ENCODE measurements around the gene DPYD. TPM values are rescaled to one million over a fixed set of nuclear protein-coding genes. Genes with fewer than 3 reads are reported as not detected.

The DPYD gene
- total RNA-seq, 1 experiment from 2014 or later, result 12.8 TPM

GRCh38 chr1:97174039-97174704 lies 746.7 kb downstream of the DPYD start:
- BruUV-seq (replicated peaks), result no TSS peak
- Histone ChIP-seq H4K20me1 (ENCODE audit: low read length) (no peaks in the 10 kb centered on the region), H3K79me2 (ENCODE audit: low read length) (no peaks in the 10 kb centered on the region), H3K36me3 (ENCODE audit: low read depth, low read length) (no peaks in the 10 kb centered on the region), H3K9ac (ENCODE audit: low read length) (no peak overlapping the region), H3F3A (ENCODE audit: low read length, unreplicated experiment) (no peaks in the 10 kb centered on the region), H3K4me3 (ENCODE audit: low read length) (no peak overlapping the region), H3K4me1 (ENCODE audit: insufficient read depth, low read length) (peaks cover 4% of the 10 kb centered on the region; the same call in 1 of the 2 replicates), H2AFZ (ENCODE audit: low read length) (no peak overlapping the region), H3K9me2 (replicated peaks; ENCODE audit: low read length) (no peaks in the 10 kb centered on the region), H3K9me3 (ENCODE audit: low read length) (no peaks in the 10 kb centered on the region), H3K4me2 (ENCODE audit: low read length) (no peak overlapping the region), H3K27ac (ENCODE audit: low read length) (no peak overlapping the region), H3K27me3 (ENCODE audit: low read length) (no peaks in the 10 kb centered on the region)
- intact Hi-C loops (cut with micrococcal nuclease), result no loop called here
- POLR2A ChIA-PET (ENCODE audit: unreplicated experiment), result no interaction called here
- no peak for TF ChIP-seq EZH2 (IDR thresholded peaks at IDR 0.05; ENCODE audit: low read length, unreplicated experiment)
- TF ChIP-seq CTCF (conservative IDR thresholded peaks at IDR 0.05; ENCODE audit: low read depth, low read length), result no peak
- TF ChIP-seq EZH2phosphoT487 (IDR thresholded peaks at IDR 0.05; ENCODE audit: borderline replicate concordance, low read length), result no peak
- CTCF ChIA-PET, result no interaction called here
- peak; percentile 50; the same call in 1 of the 2 replicates for ATAC-seq
- DNase-seq, result peak; percentile 45

DNA sequence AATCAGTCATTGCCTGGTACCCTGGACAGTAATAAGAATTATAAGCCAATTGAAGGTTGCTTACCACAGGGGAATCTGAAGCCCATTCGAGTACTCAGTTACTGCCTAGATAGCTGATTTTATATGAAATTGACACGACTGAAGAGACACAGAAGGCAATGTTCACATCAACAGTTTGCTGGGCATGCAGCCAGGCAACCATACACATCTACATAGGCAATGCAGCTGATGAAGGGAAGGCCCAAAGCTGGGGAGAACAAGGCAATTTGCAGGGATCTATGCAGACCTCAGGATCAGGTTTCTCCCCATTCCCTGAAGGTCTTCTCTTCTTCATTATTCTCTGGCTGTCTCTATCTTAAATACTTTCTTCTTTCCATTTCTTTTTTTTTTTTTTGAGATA lies 750.5 kb downstream of the DPYD start:
- TF ChIP-seq EZH2 (IDR thresholded peaks at IDR 0.05; ENCODE audit: low read length, unreplicated experiment) (no peak), CTCF (conservative IDR thresholded peaks at IDR 0.05; ENCODE audit: low read depth, low read length) (no peak), EZH2phosphoT487 (IDR thresholded peaks at IDR 0.05; ENCODE audit: borderline replicate concordance, low read length) (no peak)
- peaks cover 4% of the 10 kb centered on the region; the same call in 1 of the 2 replicates for H3K4me1 ChIP-seq (ENCODE audit: insufficient read depth, low read length)
- no peaks in the 10 kb centered on the region for H3K36me3 ChIP-seq (ENCODE audit: low read depth, low read length)
- no peak overlapping the region for H3K9ac ChIP-seq (ENCODE audit: low read length)
- no peak overlapping the region for H3K4me3 ChIP-seq (ENCODE audit: low read length)
- no peak overlapping the region for H2AFZ ChIP-seq (ENCODE audit: low read length)
- no peak overlapping the region for H3K4me2 ChIP-seq (ENCODE audit: low read length)
- intact Hi-C loops (cut with micrococcal nuclease), result no loop called here
- no peaks in the 10 kb centered on the region for H4K20me1 ChIP-seq (ENCODE audit: low read length)
- no TSS peak for BruUV-seq (replicated peaks)
- H3K27ac ChIP-seq (ENCODE audit: low read length), result no peak overlapping the region
- CTCF ChIA-PET, result no interaction called here
- no peaks in the 10 kb centered on the region for H3K9me2 ChIP-seq (replicated peaks; ENCODE audit: low read length)
- H3F3A ChIP-seq (ENCODE audit: low read length, unreplicated experiment), result no peaks in the 10 kb centered on the region
- POLR2A ChIA-PET (ENCODE audit: unreplicated experiment), result no interaction called here
- H3K9me3 ChIP-seq (ENCODE audit: low read length), result no peaks in the 10 kb centered on the region
- no peaks in the 10 kb centered on the region for H3K27me3 ChIP-seq (ENCODE audit: low read length)
- no peaks in the 10 kb centered on the region for H3K79me2 ChIP-seq (ENCODE audit: low read length)
- DNase-seq (no peak), ATAC-seq (no peak)

DNA sequence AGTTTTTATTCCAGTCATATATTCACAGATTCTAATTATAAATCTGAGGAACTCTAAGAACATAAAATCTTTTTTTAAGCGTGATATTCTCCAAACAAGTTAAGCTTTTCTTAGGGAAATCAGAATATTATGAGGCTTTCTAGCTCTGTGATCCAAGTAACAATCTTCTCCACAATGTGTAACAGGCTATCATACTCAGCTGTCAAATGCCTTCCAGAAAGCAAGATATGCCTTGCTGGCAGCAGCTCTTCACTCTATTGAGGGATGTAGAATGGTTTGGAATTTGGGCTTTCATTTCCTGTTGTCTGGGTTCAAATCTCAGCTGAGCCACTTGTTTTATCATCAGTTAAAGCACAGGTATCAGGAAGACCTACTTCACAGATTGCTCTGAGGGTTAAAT lies 752.8 kb downstream of the DPYD start:
- no peak for ATAC-seq
- no peaks in the 10 kb centered on the region for H3K27me3 ChIP-seq (ENCODE audit: low read length)
- intact Hi-C loops (cut with micrococcal nuclease), result no loop called here
- no peak overlapping the region for H3K9ac ChIP-seq (ENCODE audit: low read length)
- no peak overlapping the region for H2AFZ ChIP-seq (ENCODE audit: low read length)
- H3K4me1 ChIP-seq (ENCODE audit: insufficient read depth, low read length), result no peaks in the 10 kb centered on the region
- H3K4me2 ChIP-seq (ENCODE audit: low read length), result no peak overlapping the region
- H3K79me2 ChIP-seq (ENCODE audit: low read length), result no peaks in the 10 kb centered on the region
- BruUV-seq (replicated peaks), result no TSS peak
- H3K9me2 ChIP-seq (replicated peaks; ENCODE audit: low read length), result no peaks in the 10 kb centered on the region
- POLR2A ChIA-PET (ENCODE audit: unreplicated experiment), result no interaction called here
- H3K9me3 ChIP-seq (ENCODE audit: low read length), result no peaks in the 10 kb centered on the region
- no peak overlapping the region for H3K4me3 ChIP-seq (ENCODE audit: low read length)
- H3K36me3 ChIP-seq (ENCODE audit: low read depth, low read length), result no peaks in the 10 kb centered on the region
- no peak for DNase-seq
- no peak for TF ChIP-seq EZH2phosphoT487 (IDR thresholded peaks at IDR 0.05; ENCODE audit: borderline replicate concordance, low read length)
- no peak for TF ChIP-seq CTCF (conservative IDR thresholded peaks at IDR 0.05; ENCODE audit: low read depth, low read length)
- no peak for TF ChIP-seq EZH2 (IDR thresholded peaks at IDR 0.05; ENCODE audit: low read length, unreplicated experiment)
- no peaks in the 10 kb centered on the region for H3F3A ChIP-seq (ENCODE audit: low read length, unreplicated experiment)
- no peak overlapping the region for H3K27ac ChIP-seq (ENCODE audit: low read length)
- H4K20me1 ChIP-seq (ENCODE audit: low read length), result no peaks in the 10 kb centered on the region
- CTCF ChIA-PET, result no interaction called here

Measured in PC-3 (cell line).